HG02759 (cell line): Measurements from ENCODE around the gene ASAH2.
A peak's percentile ranks its signal among the peaks of the same experiment; 100 is the strongest.
"Not testable (repeated sequence)": the region's sequence is repeated elsewhere in the genome, so short reads cannot be mapped to it uniquely, and the experiment has no call there.

Source experiments
- ATAC-seq: cut with Tn5 transposase; IDR thresholded peaks from one replicate; pipeline ENCODE4 v1.9.1; 2021; ENCODE audit warnings: mild to moderate bottlenecking, moderate library complexity; ENCODE audit not compliant: unreplicated experiment

The ASAH2 gene

GRCh38 chr10:50251394-50251793 lies at the start of gene ASAH2:
Gene ASAH2, minus strand, starts transcription at chr10:50251516. Its CDS starts 2,906 bp downstream, at chr10:50248610.
- no peak for ATAC-seq

DNA sequence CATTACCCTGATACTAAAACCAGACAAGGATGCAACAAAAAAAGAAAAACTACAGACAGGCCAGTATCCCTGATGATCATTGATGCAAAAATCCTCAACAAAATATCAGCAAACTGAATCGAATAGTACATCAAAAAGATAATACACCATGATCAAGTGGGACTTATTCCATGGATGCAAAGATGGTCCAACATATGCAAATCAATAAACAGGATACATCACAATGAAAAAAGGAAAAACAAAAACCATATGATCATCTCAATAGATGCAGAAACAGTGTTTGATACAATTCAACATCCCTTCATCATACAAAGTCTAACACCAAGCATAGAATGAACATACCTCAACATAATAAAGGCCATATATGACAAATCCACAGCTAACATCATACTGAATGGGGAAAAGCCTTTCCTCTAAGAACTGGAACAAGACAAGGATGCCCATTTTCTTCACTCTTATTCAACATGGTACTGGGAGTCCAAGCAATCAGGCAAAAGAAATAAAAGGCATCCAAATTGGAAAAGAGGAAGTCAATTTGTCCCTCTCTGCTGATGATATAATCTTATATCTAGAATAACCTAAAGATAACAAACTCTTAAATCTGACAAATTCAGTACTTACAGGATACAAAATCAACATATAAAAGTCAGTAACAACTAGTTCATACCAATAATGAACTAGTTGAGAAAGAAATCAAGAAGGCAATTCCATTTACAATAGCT lies 48.8 kb upstream of the ASAH2 start:
- ATAC-seq: no peak

DNA sequence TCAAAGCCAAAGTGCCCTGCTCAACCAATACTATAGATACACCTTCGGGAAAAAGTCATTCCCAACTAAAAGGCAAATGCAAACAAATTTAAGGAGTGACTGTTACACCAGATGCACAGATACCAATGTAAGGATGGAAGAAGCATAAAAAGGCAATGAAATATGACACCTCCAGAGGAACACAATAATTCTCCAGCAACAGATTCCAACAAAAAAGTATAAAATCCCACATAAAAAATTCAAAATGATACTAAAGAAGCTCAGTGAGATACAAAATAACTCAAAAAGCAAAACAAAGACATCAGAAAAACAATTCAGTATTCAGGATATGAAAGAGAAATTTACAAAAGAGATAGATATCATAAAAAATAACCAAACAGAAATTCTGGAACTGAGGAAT lies 44.1 kb upstream of the ASAH2 start:
- ATAC-seq: no peak

GRCh38 chr10:50294582-50294981 lies 43.3 kb upstream of the ASAH2 start:
- ATAC-seq: no peak

GRCh38 chr10:50293513-50294313 lies 42.4 kb upstream of the ASAH2 start:
- no peak for ATAC-seq

DNA sequence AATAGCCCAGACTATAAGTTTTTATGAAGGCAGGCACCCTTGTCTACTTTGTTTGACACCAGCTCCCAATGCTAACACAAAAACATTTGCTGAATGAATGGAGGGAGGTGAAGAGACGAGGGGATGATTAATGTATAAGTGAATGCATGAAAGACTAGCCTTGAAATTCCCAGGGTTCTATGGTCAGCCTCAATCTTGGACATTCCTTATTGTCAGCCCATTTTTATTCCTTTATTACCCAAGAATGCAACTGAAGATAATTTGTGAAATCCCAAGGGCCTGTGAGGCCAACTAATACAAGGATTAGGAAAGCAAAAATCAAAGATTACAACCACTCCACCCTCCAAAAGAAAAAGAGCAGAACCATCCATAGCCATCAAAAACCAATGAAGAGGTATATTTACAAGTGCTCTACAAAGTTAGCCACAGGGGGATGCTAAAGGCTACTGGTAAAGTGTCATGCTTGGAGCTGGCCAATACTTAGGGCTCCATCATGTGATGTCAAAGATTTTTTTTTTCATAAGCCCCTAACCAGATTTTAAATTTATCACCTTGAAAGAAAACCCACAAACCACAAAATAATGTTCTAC lies 40.0 kb upstream of the ASAH2 start:
- ATAC-seq: no peak

GRCh38 chr10:50289196-50289595 lies 37.9 kb upstream of the ASAH2 start:
- ATAC-seq: no peak

DNA sequence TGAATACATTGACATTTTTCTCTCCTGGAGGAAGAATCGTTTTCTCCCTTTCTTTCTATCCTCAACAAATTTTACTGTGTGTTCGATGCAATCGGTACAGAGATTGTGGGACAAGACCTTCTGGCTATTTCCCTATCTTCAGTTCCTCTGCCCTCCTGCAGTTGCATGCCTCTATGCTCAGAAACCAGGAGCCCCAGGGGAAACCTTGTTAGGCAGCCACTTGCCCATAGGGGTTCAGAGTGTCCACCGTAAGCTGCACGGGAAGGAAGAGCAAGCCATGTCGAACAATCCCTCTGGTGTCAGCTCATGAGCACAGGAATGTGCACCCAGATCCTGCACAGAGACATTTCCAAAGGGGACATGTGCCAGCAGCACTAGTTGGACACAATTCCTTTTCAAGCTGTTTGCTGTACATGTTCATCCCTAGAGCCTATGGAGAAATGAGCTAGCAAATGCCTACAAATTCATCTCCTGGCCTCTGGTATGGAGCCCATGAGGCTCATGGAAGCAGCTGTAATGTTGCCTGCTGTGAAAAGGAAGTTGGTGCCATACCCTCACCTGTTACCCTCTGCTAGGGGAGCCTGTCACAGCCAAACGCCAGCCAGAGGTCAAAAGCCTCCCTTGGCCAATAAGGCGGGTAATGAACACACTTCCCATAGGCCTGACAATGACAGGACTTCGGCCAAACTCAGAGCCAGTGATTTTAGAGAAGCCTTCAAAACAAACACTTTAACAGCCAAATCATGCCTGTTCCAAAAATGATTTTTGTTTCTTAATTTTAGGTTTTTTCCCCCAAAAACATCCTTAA lies 35.9 kb upstream of the ASAH2 start:
- no peak for ATAC-seq

GRCh38 chr10:50286517-50286916 lies 35.2 kb upstream of the ASAH2 start:
- ATAC-seq: no peak

- no peak for ATAC-seq
Observed at GRCh38 chr10:50281967-50282522, 30.7 kb upstream of the ASAH2 start.

DNA sequence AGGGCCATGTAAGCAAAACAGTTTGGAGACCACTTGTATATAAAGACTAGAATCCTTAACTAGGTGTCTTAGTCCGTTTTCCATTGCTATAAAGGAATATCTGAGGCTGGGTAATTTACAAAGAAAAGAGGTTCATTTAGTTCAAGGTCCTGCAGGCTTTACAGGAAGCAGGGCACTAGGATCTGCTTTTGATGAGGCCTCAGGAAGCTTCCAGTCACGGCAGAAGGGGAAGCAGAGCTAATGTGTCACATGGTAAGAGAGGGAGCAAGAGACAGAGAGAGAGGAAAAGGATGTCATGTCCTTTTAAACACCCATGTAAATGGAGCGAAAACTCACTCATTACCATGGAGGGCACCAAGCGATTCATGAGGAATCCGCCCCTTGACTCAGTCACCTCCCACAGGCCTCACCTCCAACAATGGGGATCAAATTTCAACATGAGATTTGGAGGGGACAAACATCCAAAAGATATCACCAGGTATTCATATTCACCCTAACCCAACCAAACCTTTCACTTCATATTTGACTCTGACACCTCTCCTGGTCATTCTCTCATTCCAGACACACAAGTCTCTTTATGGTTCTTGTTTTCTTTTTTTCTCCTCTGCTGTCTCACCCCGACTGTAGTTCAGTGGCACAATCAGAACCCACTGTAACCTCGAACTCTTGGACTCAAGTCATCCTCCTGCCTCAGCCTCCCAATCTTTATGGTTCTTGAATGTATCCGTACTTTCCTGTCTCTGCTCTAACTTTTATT lies 30.1 kb upstream of the ASAH2 start:
- ATAC-seq: no peak

- no peak for ATAC-seq
Observed at GRCh38 chr10:50280049-50280841, 28.9 kb upstream of the ASAH2 start.

GRCh38 chr10:50279489-50279888 lies 28.2 kb upstream of the ASAH2 start:
- no peak for ATAC-seq

- ATAC-seq: peak; percentile 75
Observed at GRCh38 chr10:50275650-50276235, 24.4 kb upstream of the ASAH2 start.

GRCh38 chr10:50272531-50272930 lies 21.2 kb upstream of the ASAH2 start:
- no peak for ATAC-seq

- ATAC-seq: no peak
Observed at GRCh38 chr10:50271564-50272250, 20.4 kb upstream of the ASAH2 start.

DNA sequence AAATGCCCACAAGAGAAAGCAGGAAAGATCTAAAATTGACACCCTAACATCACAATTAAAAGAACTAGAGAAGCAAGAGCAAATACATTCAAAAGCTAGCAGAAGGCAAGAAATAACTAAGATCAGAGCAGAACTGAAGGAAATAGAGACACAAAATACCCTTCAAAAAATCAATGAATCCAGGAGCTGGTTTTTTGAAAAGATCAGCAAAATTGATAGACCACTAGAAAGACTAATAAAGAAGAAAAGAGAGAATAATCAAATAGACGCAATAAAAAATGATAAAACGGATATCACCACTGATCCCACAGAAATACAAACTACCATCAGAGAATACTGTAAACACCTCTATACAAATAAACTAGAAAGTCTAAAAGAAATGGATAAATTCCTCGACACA lies 16.6 kb upstream of the ASAH2 start:
- ATAC-seq: not testable (repeated sequence)

DNA sequence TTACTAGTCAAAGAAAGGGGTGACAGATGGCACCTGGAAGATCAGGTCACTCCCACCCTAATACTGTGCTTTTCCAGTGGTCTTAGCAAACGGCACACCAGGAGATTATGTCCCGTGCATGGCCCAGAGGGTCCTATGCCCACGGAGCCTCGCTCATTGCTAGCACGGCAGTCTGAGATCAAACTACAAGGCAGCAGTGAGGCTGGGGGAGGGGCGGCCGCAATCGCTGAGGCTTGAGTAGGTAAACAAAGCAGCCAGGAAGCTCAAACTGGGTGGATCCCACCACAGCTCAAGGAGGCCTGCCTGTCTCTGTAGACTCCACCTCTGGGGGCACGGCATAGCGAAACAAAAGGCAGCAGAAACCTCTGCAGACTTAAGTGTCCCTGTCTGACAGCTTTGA lies 11.3 kb upstream of the ASAH2 start:
- not testable (repeated sequence) for ATAC-seq
